AG09319 (cell line): ENCODE data around the gene MEIS1.

Experiments
- DNase-seq: peaks from one replicate; pipeline ENCODE4 v3.0.0-alpha.2; 2010; ENCODE audit warnings: low read depth; ENCODE audit errors: extremely low read depth
- TF ChIP-seq, protein P1 (sequence below): IDR thresholded peaks from 2 replicates; pipeline ENCODE4 v1.5.1; 2011; ENCODE audit warnings: low read depth, mild to moderate bottlenecking, inconsistent platforms, low read length, moderate library complexity

Gene MEIS1

DNA sequence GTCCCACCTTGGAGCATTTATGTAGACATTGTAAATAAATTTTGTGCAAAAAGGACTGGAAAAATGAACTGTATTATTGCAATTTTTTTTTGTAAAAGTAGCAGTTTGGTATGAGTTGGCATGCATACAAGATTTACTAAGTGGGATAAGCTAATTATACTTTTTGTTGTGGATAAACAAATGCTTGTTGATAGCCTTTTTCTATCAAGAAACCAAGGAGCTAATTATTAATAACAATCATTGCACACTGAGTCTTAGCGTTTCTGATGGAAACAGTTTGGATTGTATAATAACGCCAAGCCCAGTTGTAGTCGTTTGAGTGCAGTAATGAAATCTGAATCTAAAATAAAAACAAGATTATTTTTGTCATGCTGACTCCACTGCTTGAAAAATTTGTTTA is 137.5 kb downstream of the MEIS1 start:
- no peak for DNase-seq
- TF ChIP-seq, protein P1, sequence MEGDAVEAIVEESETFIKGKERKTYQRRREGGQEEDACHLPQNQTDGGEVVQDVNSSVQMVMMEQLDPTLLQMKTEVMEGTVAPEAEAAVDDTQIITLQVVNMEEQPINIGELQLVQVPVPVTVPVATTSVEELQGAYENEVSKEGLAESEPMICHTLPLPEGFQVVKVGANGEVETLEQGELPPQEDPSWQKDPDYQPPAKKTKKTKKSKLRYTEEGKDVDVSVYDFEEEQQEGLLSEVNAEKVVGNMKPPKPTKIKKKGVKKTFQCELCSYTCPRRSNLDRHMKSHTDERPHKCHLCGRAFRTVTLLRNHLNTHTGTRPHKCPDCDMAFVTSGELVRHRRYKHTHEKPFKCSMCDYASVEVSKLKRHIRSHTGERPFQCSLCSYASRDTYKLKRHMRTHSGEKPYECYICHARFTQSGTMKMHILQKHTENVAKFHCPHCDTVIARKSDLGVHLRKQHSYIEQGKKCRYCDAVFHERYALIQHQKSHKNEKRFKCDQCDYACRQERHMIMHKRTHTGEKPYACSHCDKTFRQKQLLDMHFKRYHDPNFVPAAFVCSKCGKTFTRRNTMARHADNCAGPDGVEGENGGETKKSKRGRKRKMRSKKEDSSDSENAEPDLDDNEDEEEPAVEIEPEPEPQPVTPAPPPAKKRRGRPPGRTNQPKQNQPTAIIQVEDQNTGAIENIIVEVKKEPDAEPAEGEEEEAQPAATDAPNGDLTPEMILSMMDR, result no peak

GRCh38 chr2:66573416-66573815 is 138.5 kb downstream of the MEIS1 start:
- TF ChIP-seq, protein P1, result no peak
- DNase-seq, result no peak

GRCh38 chr2:66573821-66574233 is 138.9 kb downstream of the MEIS1 start:
- TF ChIP-seq, protein P1, result no peak
- DNase-seq, result no peak

- DNase-seq, result peak; percentile 44
- TF ChIP-seq, protein P1, result peak; percentile 58
These were observed 140.0 kb downstream of the MEIS1 start for GRCh38 chr2:66574701-66575624.

DNA sequence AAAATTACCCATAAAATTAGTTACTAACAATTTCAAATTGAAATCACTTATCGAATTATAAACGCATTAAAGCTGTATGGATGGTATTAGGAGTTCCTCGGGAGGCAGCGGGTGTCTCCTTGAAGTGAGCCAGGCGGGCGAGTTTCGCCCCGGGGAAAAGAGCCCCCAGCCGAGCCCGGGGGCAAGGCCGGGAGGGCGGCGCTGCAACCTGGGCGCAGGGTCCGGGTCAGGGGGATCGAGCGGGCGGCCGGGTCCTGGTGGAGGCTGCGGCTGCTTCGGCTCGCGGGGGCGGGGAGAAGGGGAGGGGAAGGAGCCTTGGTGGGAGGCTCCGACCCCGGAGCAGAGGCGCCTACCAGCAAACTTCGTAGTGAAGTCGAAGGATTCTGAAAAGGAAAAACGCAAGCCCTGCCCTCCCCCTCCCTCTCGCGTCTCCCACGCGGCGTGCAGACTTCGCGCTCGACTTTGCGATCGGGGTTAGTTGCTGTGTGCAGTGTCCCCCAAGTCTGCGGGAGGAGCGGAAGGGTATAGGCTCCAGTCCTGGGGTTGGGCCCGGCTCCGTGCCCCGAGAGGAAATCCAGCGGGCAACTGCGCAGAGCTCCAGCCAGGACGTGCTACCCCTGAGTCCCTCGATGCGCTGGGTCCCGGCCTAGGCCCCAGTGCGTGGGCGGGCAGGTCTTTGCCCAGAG is 140.8 kb downstream of the MEIS1 start:
- no peak for DNase-seq
- TF ChIP-seq, protein P1, result no peak

GRCh38 chr2:66576311-66576560 is 141.3 kb downstream of the MEIS1 start:
- no peak for DNase-seq
- TF ChIP-seq, protein P1, result no peak
